Liver (tissue), 9 donors: ENCODE data around the gene FILIP1L. TPM values are rescaled to one million over a fixed set of nuclear protein-coding genes. Genes with fewer than 3 reads are reported as not detected.

Experiments used
- DNase-seq: peaks from one replicate; pipeline ENCODE4 v3.0.0-alpha.2; 2017; ENCODE audit warnings: low spot score
- H3K27ac ChIP-seq, 2 donors: one replicate each; pipeline ENCODE4 v1.7.0; 2013; ENCODE audit warnings: inconsistent platforms in 2 of 2, low read length in 2 of 2, control low read depth in 1 of 2, low read depth in 1 of 2, mild to moderate bottlenecking in 1 of 2
- H3K27me3 ChIP-seq, 4 donors: one replicate each; pipeline versions ENCODE4 v1.6.1 to v1.7.0; 2013; ENCODE audit warnings: low read length in 3 of 4, inconsistent platforms in 1 of 4, mild to moderate bottlenecking in 1 of 4, moderate library complexity in 1 of 4; ENCODE audit not compliant: control insufficient read depth in 4 of 4, insufficient read depth in 4 of 4
- H3K36me3 ChIP-seq, 4 donors: one replicate each; pipeline versions ENCODE4 v1.6.1 to v1.7.0; 2013; ENCODE audit warnings: low read length in 3 of 4, mild to moderate bottlenecking in 3 of 4, low read depth in 1 of 4, moderate library complexity in 1 of 4; ENCODE audit not compliant: control insufficient read depth in 4 of 4, insufficient read depth in 3 of 4
- H3K4me1 ChIP-seq, 4 donors: one replicate each; pipeline versions ENCODE4 v1.6.1 to v1.7.0; 2013; ENCODE audit warnings: low read length in 3 of 4, mild to moderate bottlenecking in 3 of 4, moderate library complexity in 1 of 4; ENCODE audit not compliant: control insufficient read depth in 4 of 4, insufficient read depth in 4 of 4
- H3K4me3 ChIP-seq, 3 donors: one replicate each; pipeline versions ENCODE4 v1.6.1 to v1.7.0; 2013; ENCODE audit warnings: low read length in 3 of 3, control low read depth in 1 of 3, low read depth in 1 of 3, mild to moderate bottlenecking in 1 of 3
- H3K9ac ChIP-seq, 2 donors: one replicate each; pipeline ENCODE4 v1.7.0; 2013; ENCODE audit warnings: low read length in 2 of 2, mild to moderate bottlenecking in 2 of 2, moderate library complexity in 2 of 2, control low read depth in 1 of 2, low read depth in 1 of 2
- H3K9me3 ChIP-seq, 4 donors: one replicate each; pipeline versions ENCODE4 v1.6.1 to v1.7.0; 2013; ENCODE audit warnings: low read length in 3 of 4; ENCODE audit not compliant: control insufficient read depth in 4 of 4
- ATF3 ChIP-seq: IDR thresholded peaks from 2 replicates; pipeline ENCODE4 v1.6.1; 2016; ENCODE audit warnings: antibody characterized with exemption
- CTCF ChIP-seq: fragments of 150-350 bp; IDR thresholded peaks from 2 replicates; pipeline ENCODE4 v1.5.1; 2017; ENCODE audit warnings: improper control_type of control experiment, low read depth, low read length; ENCODE audit not compliant: missing input control
- EGR1 ChIP-seq, 2 donors: IDR thresholded peaks; 2 replicates each; pipeline ENCODE4 v1.6.1; 2016 to 2018; ENCODE audit warnings: antibody characterized with exemption in 2 of 2, low read depth in 2 of 2
- FOXA1 ChIP-seq: IDR thresholded peaks from 2 replicates; pipeline ENCODE4 v1.6.1; 2016; ENCODE audit warnings: antibody characterized with exemption
- FOXA2 ChIP-seq: IDR thresholded peaks from 2 replicates; pipeline ENCODE4 v1.6.1; 2016; ENCODE audit warnings: antibody characterized with exemption
- GABPA ChIP-seq, 2 donors: IDR thresholded peaks in 1 of 2; conservative IDR thresholded peaks in 1 of 2; 2 replicates each; pipeline ENCODE4 v1.6.1; 2016; ENCODE audit warnings: antibody characterized with exemption in 2 of 2, mild to moderate bottlenecking in 1 of 2, moderate library complexity in 1 of 2
- HNF4A ChIP-seq, 2 donors: conservative IDR thresholded peaks; 2 replicates each; pipeline ENCODE4 v1.6.1; 2016; ENCODE audit warnings: antibody characterized with exemption in 2 of 2, mild to moderate bottlenecking in 2 of 2
- HNF4G ChIP-seq: IDR thresholded peaks from 2 replicates; pipeline ENCODE4 v1.6.1; 2016; ENCODE audit warnings: antibody characterized with exemption
- JUND ChIP-seq, 2 donors: IDR thresholded peaks; 2 replicates each; pipeline ENCODE4 v1.6.1; 2016; ENCODE audit warnings: antibody characterized with exemption in 2 of 2
- RAD21 ChIP-seq, 2 donors: IDR thresholded peaks; 2 replicates each; pipeline ENCODE4 v1.6.1; 2016; ENCODE audit warnings: antibody characterized with exemption in 2 of 2, mild to moderate bottlenecking in 2 of 2
- SP1 ChIP-seq: IDR thresholded peaks from 2 replicates; pipeline ENCODE4 v1.6.1; 2018; ENCODE audit warnings: antibody characterized with exemption, mild to moderate bottlenecking
- TAF1 ChIP-seq: conservative IDR thresholded peaks from 2 replicates; pipeline ENCODE4 v1.6.1; 2016; ENCODE audit warnings: antibody characterized with exemption, mild to moderate bottlenecking
- YY1 ChIP-seq: IDR thresholded peaks from 2 replicates; pipeline ENCODE4 v1.6.1; 2016; ENCODE audit warnings: antibody characterized with exemption, mild to moderate bottlenecking
- WGBS: extraction: QIAGEN DNeasy Blood & Tissue Kit; methylation state at CpG from one replicate; pipeline ENCODE4 v1.1.7; 2013; 5-methylcytosine and 5-hydroxymethylcytosine counted together
- polyA plus RNA-seq, 2 donors: library from polyadenylated mRNA; stranded (reverse) in 1 of 2; unstranded in 1 of 2; fragments of 200-250 nt in 1 of 2; fragments of >200 nt in 1 of 2; fragmentation: Nextera tagmentation in 1 of 2; extraction: Ambion mirVana in 1 of 2; gene quantifications; one replicate each; pipeline versions ENCODE4 v1.2.1 to v1.2.3, GENCODE V29; 2013 to 2015
- total RNA-seq, 2 donors: library from RNA; depleted of rRNA; stranded (reverse); fragments of >200 nt; gene quantifications; one replicate each; pipeline ENCODE4 v1.2.3, GENCODE V29; 2014
- TF ChIP-seq, protein P1 (sequence below): IDR thresholded peaks from 2 replicates; pipeline ENCODE4 v1.6.1; 2016; ENCODE audit warnings: antibody characterized with exemption
- donor health status: healthy.
- donor health status: healthy.
- donor health status: healthy.
- donor health status: healthy.
- donor health status: healthy.

FILIP1L gene
- total and polyA plus RNA-seq, 4 donors, result 1.4 to 6.5 (median 1.9) TPM

- no peak overlapping the region for H3K27ac ChIP-seq
These were observed 246.5 kb downstream of the FILIP1L start for GRCh38 chr3:99867594-99868310.

GRCh38 chr3:99866261-99866761 lies 248.0 kb downstream of the FILIP1L start:
- Histone ChIP-seq H3K4me1 (peaks cover 0 to 3% (median 1%) of the 10 kb centered on the region in 4 donors), H3K4me3 (no peak overlapping the region), H3K27ac (no peak overlapping the region), H3K27me3 (no peaks in the 10 kb centered on the region), H3K36me3 (peaks cover 0 to 2% (median 0%) of the 10 kb centered on the region in 4 donors), H3K9ac (no peak overlapping the region), H3K9me3 (no peaks in the 10 kb centered on the region)
- no peak for DNase-seq
- WGBS, result 59% methylated on average over 3 of the region's 3 CpGs
- TF ChIP-seq YY1 (no peak), HNF4A (conservative IDR thresholded peaks at IDR 0.05) (no peak), SP1 (no peak), FOXA1 (no peak), HNF4G (no peak), FOXA2 (no peak), GABPA (IDR thresholded peaks at IDR 0.05 in 1 of 2, conservative IDR thresholded peaks at IDR 0.05 in 1 of 2) (no peak), CTCF (no peak), ATF3 (no peak)
- TF ChIP-seq, protein P1, sequence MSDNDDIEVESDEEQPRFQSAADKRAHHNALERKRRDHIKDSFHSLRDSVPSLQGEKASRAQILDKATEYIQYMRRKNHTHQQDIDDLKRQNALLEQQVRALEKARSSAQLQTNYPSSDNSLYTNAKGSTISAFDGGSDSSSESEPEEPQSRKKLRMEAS, result no peak

More at GRCh38 chr3:99867594-99868310, 246.5 kb downstream of the FILIP1L start:
- DNase-seq, result no peak
- Histone ChIP-seq H3K9me3 (no peaks in the 10 kb centered on the region), H3K4me3 (no peak overlapping the region), H3K4me1 (peaks cover 0 to 10% (median 3%) of the 10 kb centered on the region in 4 donors), H3K9ac (no peak overlapping the region), H3K36me3 (peaks cover 0 to 2% (median 0%) of the 10 kb centered on the region in 4 donors), H3K27me3 (no peaks in the 10 kb centered on the region)
- TF ChIP-seq ATF3 (no peak), FOXA1 (no peak), EGR1 (IDR thresholded peaks at IDR 0.05; ENCODE audit: low read depth in 2 of 2) (no peak), TAF1 (no peak), CTCF (no peak), HNF4G (no peak), JUND (IDR thresholded peaks at IDR 0.05) (no peak), YY1 (no peak), RAD21 (IDR thresholded peaks at IDR 0.05) (no peak)
- 94% methylated on average over 3 of the region's 3 CpGs for WGBS
